HG02870 (cell line): ENCODE measurements around the gene NR1H2.
A peak's percentile ranks its signal among the peaks of the same experiment; 100 is the strongest.
"Not testable (repeated sequence)": the region's sequence is repeated elsewhere in the genome, so short reads cannot be mapped to it uniquely, and the experiment has no call there.

Experiments
- ATAC-seq: cut with Tn5 transposase; IDR thresholded peaks from one replicate; pipeline ENCODE4 v1.9.1; 2021; ENCODE audit warnings: mild to moderate bottlenecking, moderate library complexity; ENCODE audit not compliant: unreplicated experiment

The NR1H2 gene

GRCh38 chr19:50344661-50345318, 31.5 kb upstream of the NR1H2 start:
- peak; percentile 43 for ATAC-seq

DNA sequence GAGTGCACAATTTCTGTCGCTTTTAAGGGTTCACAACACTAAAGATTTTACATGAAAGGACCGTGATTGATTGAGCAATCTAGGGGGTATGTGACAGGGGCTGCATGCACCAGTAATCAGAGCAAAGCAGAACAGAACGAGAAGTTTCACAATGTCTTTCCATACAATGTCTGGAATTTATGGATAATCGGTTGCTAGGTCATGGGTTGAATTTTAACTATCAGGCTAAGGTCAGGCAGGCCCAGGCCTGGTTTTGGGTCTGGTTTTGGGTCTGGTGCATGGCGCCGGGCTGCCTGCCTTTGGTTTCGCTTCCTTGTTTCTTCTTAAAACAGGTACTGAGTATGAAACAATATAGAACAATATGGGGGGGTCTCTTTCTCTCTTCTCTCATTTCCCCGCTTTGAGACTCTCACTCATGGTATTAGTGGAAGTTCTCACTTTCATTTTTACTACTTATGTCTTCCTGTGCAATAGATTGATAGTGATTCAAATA, 29.1 kb upstream of the NR1H2 start:
- ATAC-seq: not testable (repeated sequence)

DNA sequence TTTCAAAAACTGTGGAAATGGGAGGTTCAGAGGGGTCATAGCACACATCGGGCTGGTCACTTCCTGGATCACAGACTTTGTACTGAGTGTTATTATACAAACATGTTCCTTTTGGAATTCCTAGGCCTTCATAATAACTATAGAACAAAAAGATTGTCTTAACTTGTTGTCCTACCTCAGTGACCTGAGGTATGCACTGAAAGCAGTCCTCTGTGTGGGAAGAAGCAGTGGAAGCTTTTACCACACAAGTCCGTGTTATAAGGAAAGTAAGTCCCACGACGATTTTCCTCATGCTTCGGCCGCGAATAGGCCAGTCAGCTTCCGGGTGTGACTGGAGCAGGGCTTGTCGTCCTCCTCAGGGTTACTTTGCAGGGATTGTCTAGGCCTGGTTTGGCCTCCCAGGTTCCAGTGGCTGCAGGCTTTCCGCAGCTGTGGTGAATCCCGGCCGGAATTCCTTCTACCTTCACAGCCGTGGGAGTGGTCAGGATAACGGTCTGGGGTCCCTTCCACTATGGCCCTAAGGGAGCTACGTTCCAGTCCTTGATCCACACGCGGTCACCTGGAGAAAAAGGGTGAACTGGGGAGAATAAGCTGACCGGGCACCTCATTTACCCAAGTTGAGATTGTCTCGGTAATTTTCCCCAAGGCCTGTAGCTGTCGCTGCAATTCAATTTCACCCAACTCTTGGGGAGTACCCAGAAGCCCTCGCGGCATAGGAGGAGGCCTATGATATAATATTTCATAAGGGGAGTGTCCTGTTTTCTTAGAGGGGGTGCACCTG, 26.8 kb upstream of the NR1H2 start:
- ATAC-seq: no peak

GRCh38 chr19:50352242-50352641, 24.0 kb upstream of the NR1H2 start:
- ATAC-seq: no peak

DNA sequence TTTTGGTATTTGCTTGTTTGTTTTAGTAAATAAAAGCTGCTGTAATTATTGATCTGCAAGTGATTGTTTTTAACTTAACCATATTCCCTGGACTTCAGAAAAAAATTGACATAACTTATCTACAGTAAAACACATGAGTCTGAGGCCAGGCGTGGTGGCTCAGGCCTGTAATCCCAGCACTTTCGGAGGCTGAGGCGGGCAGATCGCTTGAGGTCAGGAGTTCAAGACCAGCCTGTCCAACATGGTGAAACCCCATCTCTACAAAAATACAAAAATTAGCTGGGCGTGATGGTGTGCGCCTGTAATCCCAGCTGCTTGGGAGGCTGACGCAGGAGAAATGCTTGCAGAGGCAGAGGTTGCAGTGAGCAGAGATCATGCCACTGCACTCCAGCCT, 22.8 kb upstream of the NR1H2 start:
- not testable (repeated sequence) for ATAC-seq

GRCh38 chr19:50356691-50357177, 19.5 kb upstream of the NR1H2 start:
- no peak for ATAC-seq

DNA sequence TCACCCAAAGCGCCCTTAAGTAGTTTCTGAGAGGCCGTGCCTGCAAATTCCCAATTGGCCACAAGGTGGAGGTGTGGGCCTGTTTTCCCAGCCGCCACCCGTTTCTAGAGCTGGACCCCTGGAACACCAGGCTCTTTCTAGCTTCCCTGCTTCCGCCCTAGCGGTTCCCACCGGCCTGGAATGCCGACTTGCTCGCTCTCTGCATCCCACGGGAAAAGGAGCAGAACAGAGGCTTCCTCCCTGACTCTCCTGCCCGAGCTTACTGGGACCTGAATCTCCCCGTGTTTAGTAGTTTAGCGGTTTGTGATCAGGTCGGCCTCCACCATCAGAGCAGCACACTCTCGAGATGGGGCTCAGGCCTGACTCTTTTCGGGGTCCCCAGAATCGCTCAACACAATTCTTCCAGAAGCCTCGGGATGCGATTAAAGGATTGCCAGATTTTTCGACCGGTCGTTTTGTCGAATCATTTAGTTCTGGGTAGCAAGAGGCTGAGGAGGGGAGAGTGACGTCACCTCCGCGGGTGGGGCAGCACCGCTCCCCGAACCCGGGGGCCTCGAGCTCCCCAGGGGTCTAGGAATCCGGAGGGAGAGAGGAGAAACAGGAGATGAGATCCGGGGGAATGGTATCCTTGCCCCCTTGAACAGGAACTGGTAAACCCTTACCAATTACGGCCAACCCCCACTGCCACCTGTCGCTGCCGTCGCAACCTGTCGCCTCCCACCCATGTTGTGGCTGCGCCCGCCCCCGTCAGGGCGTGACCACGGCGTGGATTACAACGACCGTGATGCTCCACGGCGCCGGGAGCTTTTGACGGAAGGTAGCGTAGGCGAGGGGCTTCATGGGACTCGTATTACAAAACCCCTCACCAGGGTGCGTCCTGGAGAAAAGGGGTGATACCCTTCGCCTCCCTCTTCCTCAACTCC, 18.8 kb upstream of the NR1H2 start:
- ATAC-seq: peak; percentile 47

DNA sequence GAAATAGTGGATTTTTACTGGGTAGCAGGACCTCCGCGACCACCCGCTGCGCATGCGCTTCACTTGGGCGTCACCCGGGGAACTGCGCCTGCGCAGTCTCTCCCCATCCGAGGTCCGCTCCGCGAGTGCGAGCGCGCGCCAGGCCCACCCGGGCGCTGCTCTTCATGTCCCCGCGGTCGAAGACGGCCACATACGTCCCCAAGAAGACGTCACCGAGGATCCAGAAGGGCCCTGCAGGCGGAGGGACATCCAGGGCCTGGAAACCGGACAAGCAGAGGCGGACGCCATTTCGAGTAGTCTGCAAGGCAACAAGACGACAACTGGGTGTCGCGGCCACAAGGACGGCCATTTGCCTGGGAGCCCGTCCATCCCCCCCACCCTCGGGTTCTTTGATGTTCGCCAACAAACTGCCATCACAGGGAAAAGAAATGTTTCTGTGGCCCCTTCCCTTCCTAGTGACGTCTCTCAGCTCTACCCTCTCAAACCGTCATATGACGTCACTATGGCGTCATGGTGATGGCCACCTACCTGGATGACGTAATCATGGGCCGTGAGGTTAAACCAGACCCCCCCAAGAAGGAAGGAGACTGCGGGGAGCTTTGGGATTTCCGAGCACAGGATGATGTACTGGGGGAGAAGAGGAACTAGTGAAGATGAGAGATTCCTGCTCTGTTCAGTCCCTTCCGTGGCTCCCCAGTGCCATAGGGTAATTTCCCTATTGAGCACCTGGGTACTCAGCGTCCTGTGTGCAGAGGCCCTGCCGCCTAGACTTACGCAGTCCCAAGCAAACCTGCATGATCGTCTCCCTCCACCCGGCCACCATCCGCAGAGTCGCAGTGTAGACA, 17.6 kb upstream of the NR1H2 start:
- no peak for ATAC-seq

GRCh38 chr19:50359328-50359818, 16.9 kb upstream of the NR1H2 start:
- ATAC-seq: no peak

- no peak for ATAC-seq
Observed at GRCh38 chr19:50361290-50362029, 14.8 kb upstream of the NR1H2 start.

DNA sequence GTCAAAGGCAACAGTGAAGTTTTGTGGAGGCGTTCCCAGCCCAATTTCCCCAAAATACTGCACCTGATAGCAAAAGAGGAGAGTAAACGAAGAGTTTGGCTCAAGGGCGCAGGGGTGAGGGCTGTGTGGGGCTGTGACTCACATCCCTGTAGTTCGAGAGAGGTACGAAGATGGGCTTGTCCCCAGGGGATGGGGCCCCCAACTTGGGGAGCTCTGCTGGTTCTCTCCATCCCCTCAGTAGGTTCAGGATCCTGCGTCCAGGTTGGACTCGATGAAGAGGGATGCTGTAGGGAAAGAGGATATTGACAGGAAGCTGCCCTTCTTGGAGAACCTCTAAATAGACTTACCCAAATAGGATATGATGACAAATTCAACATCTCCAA, 14.2 kb upstream of the NR1H2 start:
- ATAC-seq: no peak

DNA sequence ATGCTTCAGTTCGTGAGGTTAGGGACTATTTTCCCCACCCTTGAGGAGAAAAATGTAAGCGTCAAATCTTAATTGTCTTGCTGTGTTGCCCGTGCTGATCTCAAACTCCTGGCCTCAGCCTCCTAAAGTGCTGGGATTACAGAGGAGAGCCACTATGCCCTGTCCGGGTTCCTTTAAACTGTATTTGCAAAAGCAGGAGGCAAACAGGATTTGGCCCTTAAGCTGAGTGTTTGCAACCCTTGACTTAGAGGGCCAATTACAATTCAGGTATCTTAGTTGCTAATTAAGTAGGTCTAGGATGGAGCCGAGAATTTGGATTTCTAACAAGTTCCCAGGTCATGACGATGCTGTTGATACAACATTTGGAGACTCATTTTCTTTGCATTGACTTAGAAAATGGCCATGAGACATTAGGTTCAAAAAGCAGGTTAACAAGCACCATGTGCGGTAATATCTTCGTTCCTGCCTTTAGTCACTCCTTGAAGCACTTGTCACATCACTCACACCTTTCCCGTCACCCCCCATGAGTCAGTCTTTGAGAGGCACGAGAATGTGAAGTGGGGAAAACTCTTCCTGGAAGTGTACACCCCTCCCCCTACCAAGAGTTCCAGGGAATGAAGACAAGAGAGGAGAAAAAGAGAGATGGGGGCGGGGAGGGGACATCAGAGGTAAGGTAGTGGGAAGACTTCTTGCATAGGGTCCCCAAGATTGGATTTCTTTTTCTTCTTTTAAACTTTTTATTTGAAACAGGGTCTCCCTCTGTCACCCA, 13.4 kb upstream of the NR1H2 start:
- ATAC-seq: no peak

DNA sequence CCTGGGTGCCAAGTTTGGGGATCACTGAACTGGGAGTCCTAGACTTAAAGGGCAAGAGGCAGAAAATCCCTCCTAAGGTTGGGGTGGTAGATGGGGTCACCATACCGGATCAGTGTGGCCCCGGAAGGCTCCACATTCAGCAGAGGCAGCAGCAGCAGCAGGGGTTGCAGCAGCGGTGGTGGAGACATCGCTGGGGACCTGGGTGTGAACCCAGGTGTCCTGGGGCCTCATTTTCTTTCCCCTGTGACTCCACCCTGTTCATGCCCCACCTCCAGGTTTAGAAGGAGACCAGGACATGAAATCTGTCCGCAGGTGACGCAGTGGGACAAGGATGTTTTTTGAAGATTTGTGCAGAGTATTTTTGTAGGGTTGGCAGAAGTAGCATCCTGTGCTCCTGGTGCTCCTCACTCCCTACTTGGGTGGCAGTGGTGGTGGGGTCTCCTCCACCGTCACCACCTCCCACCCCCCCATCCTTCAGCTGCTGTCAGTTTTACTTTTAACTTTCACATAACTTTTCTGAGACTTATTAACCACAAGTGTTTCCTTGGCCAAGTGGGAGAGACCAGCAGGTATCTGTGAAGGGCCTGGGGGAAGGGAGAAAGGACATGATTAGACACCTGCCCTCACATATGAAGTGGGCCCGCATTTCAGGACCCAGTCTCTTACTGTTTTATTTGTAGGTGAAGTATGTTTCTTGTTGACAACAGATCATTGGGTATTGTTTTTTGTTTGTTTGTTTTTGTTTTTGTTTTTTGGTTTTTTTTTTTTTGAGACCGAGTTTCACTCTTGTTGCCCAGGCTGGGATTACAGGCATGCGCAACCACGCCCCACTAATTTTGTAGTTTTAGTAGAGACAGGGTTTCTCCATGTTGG, 10.6 kb upstream of the NR1H2 start, which contains the start of gene NAPSA:
Gene NAPSA, minus strand, starts transcription at position 206 of the 873 bp plus-strand sequence. Its CDS starts 18 bp downstream, at position 188.
- no peak for ATAC-seq

- no peak for ATAC-seq
Observed at GRCh38 chr19:50368649-50369570, 7.3 kb upstream of the NR1H2 start.

DNA sequence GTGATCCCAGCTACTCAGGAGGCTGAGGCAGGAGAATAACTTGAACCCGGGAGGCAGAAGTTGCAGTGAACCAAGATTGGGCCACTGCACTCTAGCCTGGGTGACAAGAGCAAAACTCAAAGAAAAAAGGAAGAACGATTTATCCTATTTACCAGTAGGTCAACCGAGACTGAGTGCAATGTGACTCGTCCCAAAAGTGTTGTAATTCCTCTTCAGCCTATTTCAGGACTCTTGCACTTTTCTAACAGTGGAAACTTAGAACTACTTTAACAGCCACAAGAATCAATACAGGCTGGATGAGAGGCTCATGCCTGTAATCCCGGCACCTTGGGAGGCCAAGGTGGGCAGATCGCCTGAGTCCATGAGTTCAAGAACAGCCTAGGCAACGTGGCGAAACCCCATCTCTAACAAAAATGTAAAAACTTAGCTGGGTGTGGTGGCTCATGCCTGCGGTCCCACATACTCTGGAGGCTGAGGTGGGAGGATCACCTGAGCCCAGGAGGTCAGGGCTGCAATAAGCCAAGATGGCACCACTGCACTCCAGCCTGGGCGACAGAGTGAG, 4.3 kb upstream of the NR1H2 start:
- no peak for ATAC-seq

- no peak for ATAC-seq
Observed at GRCh38 chr19:50377051-50377461, 799 bp downstream of the NR1H2 start.
